MM.1S (cell line): ENCODE data around the gene IMMP2L.

ENCODE experiments used
- DNase-seq: peaks from one replicate; pipeline ENCODE4 v3.0.0-alpha.2; 2015
- H2AFZ ChIP-seq: fragments of 300-600 bp; sonication (generic); 2 replicates; pipeline ENCODE4 v1.6.0; 2016; ENCODE audit warnings: antibody characterized with exemption, low read length
- H3F3A ChIP-seq: fragments of 300-600 bp; sonication (generic); 2 replicates; pipeline ENCODE4 v1.6.1; 2016; ENCODE audit warnings: mild to moderate bottlenecking, antibody characterized with exemption, low read length, moderate library complexity, mixed read lengths; ENCODE audit not compliant: insufficient read depth
- H3K27ac ChIP-seq: fragments of 300-600 bp; sonication (generic); 2 replicates; pipeline ENCODE4 v1.5.1; 2016; ENCODE audit warnings: mild to moderate bottlenecking, low read length
- H3K27me3 ChIP-seq: fragments of 300-600 bp; sonication (generic); replicated peaks from 2 replicates; pipeline ENCODE4 v1.6.0; 2016; ENCODE audit warnings: low read length; ENCODE audit not compliant: insufficient read depth
- H3K36me3 ChIP-seq: fragments of 300-600 bp; sonication (generic); replicated peaks from 2 replicates; pipeline ENCODE4 v1.6.1; 2016; ENCODE audit warnings: mild to moderate bottlenecking, low read length, mixed read lengths; ENCODE audit not compliant: insufficient read depth
- H3K4me1 ChIP-seq: fragments of 300-600 bp; sonication (generic); 2 replicates; pipeline ENCODE4 v1.6.1; 2016; ENCODE audit warnings: low read length, mixed read lengths
- H3K4me2 ChIP-seq: fragments of 300-600 bp; sonication (generic); 2 replicates; pipeline ENCODE4 v1.6.0; 2016; ENCODE audit warnings: low read depth, low read length
- H3K4me3 ChIP-seq: fragments of 300-600 bp; sonication (generic); 2 replicates; pipeline ENCODE4 v1.5.1; 2016; ENCODE audit warnings: low read length, mixed read lengths
- H3K79me2 ChIP-seq: fragments of 300-600 bp; sonication (generic); 2 replicates; pipeline ENCODE4 v1.6.1; 2016; ENCODE audit warnings: mixed run types, low read length, mixed read lengths
- H3K9ac ChIP-seq: fragments of 300-600 bp; sonication (generic); 2 replicates; pipeline ENCODE4 v1.6.1; 2016; ENCODE audit warnings: low read length, mixed read lengths
- H3K9me2 ChIP-seq: fragments of 300-600 bp; sonication (generic); replicated peaks from 2 replicates; pipeline ENCODE4 v1.6.1; 2016; ENCODE audit warnings: mild to moderate bottlenecking, low read length, mixed read lengths; ENCODE audit not compliant: insufficient read depth
- H3K9me3 ChIP-seq: fragments of 300-600 bp; sonication (generic); replicated peaks from 2 replicates; pipeline ENCODE4 v1.6.1; 2016; ENCODE audit warnings: mild to moderate bottlenecking, low read length, mixed read lengths; ENCODE audit not compliant: insufficient read depth
- H4K20me1 ChIP-seq: fragments of 300-600 bp; sonication (generic); 2 replicates; pipeline ENCODE4 v1.6.1; 2016; ENCODE audit warnings: mild to moderate bottlenecking, low read length, moderate library complexity, mixed read lengths; ENCODE audit not compliant: insufficient read depth
- EZH2 ChIP-seq: fragments of 300-600 bp; sonication (generic); optimal IDR thresholded peaks from 2 replicates; pipeline ENCODE3; 2017; ENCODE audit warnings: low read depth, mild to moderate bottlenecking, antibody characterized with exemption, low read length, mixed read lengths
- EZH2phosphoT487 ChIP-seq: fragments of 300-600 bp; sonication (generic); IDR thresholded peaks from 2 replicates; pipeline ENCODE4 v1.6.1; 2018; ENCODE audit warnings: antibody characterized with exemption, low read length
- TF ChIP-seq, protein P1 (sequence below): fragments of 300-600 bp; sonication (generic); IDR thresholded peaks from 2 replicates; pipeline ENCODE4 v1.5.1; 2016; ENCODE audit warnings: antibody characterized with exemption, low read length, mixed read lengths

IMMP2L gene

GRCh38 chr7:111390000-111390399 is 172.3 kb downstream of the IMMP2L start:
- H3K9me2 ChIP-seq = no peaks in the 10 kb centered on the region
- no peak overlapping the region for H3K9ac ChIP-seq
- H4K20me1 ChIP-seq = no peaks in the 10 kb centered on the region
- TF ChIP-seq EZH2 (no peak), EZH2phosphoT487 (no peak)
- TF ChIP-seq, protein P1, sequence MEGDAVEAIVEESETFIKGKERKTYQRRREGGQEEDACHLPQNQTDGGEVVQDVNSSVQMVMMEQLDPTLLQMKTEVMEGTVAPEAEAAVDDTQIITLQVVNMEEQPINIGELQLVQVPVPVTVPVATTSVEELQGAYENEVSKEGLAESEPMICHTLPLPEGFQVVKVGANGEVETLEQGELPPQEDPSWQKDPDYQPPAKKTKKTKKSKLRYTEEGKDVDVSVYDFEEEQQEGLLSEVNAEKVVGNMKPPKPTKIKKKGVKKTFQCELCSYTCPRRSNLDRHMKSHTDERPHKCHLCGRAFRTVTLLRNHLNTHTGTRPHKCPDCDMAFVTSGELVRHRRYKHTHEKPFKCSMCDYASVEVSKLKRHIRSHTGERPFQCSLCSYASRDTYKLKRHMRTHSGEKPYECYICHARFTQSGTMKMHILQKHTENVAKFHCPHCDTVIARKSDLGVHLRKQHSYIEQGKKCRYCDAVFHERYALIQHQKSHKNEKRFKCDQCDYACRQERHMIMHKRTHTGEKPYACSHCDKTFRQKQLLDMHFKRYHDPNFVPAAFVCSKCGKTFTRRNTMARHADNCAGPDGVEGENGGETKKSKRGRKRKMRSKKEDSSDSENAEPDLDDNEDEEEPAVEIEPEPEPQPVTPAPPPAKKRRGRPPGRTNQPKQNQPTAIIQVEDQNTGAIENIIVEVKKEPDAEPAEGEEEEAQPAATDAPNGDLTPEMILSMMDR = no peak
- no peak overlapping the region for H2AFZ ChIP-seq
- H3K9me3 ChIP-seq = no peaks in the 10 kb centered on the region
- no peak for DNase-seq
- no peaks in the 10 kb centered on the region for H3K4me1 ChIP-seq
- no peak overlapping the region for H3K4me3 ChIP-seq
- H3K27ac ChIP-seq = no peak overlapping the region
- H3K4me2 ChIP-seq = no peak overlapping the region
- H3K27me3 ChIP-seq = no peaks in the 10 kb centered on the region
- no peaks in the 10 kb centered on the region for H3K36me3 ChIP-seq
- H3K79me2 ChIP-seq = no peaks in the 10 kb centered on the region
- H3F3A ChIP-seq = no peaks in the 10 kb centered on the region

DNA sequence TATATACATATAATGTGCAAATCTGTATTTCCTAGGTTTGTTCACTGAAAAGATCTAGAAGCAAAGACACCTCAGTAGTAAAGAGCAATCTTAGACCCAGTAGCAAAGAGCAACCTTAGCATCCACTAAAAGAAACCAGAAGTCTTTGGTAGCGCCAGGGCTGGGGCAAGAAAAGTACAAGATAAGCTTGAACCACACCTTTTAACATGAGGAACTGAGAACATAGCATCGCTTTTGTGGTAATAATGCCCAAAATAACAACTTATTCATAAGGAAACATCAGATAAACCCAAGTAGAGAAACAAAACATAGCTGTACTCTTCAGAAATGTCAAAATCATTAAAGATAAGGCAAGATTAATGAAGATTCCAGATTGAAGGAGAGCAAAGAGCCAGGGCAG is 173.4 kb downstream of the IMMP2L start:
- no peaks in the 10 kb centered on the region for H3K9me3 ChIP-seq

GRCh38 chr7:111388016-111388415 is 174.3 kb downstream of the IMMP2L start:
- no peak for DNase-seq
- H3K9me3 ChIP-seq = no peaks in the 10 kb centered on the region
- no peak overlapping the region for H3K9ac ChIP-seq

More for the DNA sequence above, 173.4 kb downstream of the IMMP2L start:
- Histone ChIP-seq H3K27ac (no peak overlapping the region), H3K9me2 (no peaks in the 10 kb centered on the region), H3K4me1 (no peaks in the 10 kb centered on the region), H3K9ac (no peak overlapping the region), H3K36me3 (no peaks in the 10 kb centered on the region), H3K27me3 (no peaks in the 10 kb centered on the region), H3K4me2 (no peak overlapping the region), H3F3A (no peaks in the 10 kb centered on the region), H2AFZ (no peak overlapping the region), H4K20me1 (no peaks in the 10 kb centered on the region), H3K4me3 (no peak overlapping the region), H3K79me2 (no peaks in the 10 kb centered on the region)
- TF ChIP-seq, protein P1 = no peak
- no peak for TF ChIP-seq EZH2phosphoT487
- TF ChIP-seq EZH2 = no peak
- DNase-seq = peak; percentile 38

More at GRCh38 chr7:111388016-111388415, 174.3 kb downstream of the IMMP2L start:
- Histone ChIP-seq H3K36me3 (no peaks in the 10 kb centered on the region), H3K4me2 (no peak overlapping the region), H3K27me3 (no peaks in the 10 kb centered on the region), H4K20me1 (no peaks in the 10 kb centered on the region), H3F3A (no peaks in the 10 kb centered on the region), H3K27ac (no peak overlapping the region), H2AFZ (no peak overlapping the region), H3K9me2 (no peaks in the 10 kb centered on the region), H3K4me1 (no peaks in the 10 kb centered on the region), H3K4me3 (no peak overlapping the region), H3K79me2 (no peaks in the 10 kb centered on the region)
- no peak for TF ChIP-seq EZH2phosphoT487
- TF ChIP-seq EZH2 = no peak
- TF ChIP-seq, protein P1 = no peak
